Dedifferentiated amniotic fluid mesenchymal stem cell (primary cell): ENCODE data around the gene COG5.
"Not testable (repeated sequence)": the region's sequence is repeated elsewhere in the genome, so short reads cannot be mapped to it uniquely, and the experiment has no call there.

Experiments
- DNase-seq: peaks from one replicate; pipeline ENCODE4 v3.0.0-alpha.2; 2016; ENCODE audit errors: extremely low spot score

Gene COG5

DNA sequence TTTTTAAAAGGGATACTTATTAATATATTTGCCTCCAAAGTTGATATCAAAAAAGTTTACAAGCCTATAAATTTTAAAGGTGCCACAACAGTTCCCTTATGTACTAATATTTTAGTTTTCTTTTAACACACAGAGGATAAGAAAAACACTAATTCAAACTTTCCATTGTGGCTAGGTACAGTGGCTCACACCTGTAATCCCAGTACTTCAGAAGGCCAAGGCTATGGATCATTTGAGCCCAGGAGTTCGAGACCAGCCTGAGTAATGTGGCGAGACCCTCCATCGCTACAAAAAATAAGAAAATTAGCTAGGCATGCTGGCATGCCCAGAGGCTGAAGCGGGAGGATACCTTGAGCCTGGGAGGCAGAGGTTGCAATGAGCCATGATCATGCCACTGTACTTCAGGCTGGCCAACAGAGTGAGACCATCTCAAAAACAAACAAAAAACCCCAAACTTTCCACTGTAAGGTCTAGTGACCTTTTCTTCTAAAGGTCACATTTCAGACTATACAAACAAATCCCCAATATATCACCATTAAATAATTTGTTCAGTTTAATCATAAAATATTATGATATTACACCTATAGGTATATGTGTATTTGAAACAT lies 287.4 kb downstream of the COG5 start:
- DNase-seq = no peak

DNA sequence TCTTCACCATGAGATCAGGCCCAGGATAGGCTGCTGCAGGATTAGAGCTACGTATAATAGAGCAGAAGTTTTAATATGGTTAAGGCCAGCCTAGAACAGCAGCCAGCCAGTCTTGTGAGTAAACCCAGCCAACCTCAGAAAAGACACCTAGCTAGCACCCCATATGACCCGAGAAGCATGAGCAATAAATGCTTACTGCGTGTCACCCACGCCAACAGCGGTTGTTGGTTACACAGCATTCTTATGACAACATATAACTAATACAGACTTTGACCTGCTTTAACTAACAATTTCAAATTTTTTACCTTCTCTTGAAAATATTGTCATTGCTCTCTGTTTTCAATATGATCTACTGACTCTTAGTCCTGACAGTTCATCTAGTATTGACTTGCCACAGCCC lies 289.2 kb downstream of the COG5 start:
- DNase-seq = no peak

DNA sequence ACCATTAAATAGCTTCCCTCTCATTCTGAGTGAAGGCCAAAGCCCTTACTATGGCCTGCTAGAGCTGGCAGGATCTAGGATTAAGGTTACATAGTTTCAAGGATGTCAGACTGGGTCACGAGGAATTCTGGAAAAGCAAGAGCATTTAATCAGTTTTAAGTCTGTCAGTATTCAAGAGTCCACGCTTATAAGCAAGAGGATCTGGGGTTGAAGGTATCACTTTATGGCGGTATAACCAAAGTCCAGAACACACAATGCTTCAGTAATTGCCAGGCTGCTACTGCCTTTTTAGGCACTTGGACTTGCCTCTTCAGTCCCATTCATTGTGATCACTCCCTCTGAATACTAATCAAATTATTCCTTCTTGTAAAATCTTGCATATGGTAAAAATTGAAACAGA lies 293.9 kb downstream of the COG5 start:
- no peak for DNase-seq

DNA sequence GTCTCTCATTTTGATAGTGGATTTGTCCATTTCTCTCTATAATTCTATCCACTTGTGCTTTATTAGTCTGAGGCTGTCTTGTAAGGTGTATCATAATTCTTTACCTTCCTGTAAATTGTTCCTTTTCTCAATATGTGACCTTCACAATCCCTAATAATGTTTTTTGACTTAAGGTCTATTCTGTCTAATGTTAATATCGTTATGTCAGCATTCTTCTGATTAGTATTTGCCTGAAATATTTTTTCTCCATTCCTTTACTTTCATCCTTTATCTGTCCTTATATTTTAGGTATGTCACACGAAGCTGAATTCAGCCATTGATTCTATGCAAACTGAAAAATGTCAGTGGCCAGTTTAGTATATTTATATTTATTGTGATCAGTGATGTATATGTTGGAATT lies 295.1 kb downstream of the COG5 start:
- no peak for DNase-seq

DNA sequence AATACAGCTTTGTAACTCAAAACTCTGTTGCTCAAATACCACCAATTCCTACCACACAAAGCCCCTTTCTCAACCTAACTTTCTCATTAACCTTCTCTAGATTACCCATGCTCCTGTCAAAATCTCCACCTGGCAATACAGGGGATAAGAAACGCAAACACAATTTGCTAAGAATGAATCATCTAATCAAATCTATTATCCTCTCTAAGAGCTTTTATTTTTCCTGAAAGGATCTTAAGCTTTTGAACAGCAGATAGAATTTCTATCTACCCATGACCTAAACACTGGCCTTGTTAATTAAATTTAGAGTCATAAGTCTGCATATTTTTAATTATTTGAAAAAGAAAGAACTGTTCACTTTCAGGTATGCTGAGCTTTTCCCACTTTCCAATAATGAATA lies 296.6 kb downstream of the COG5 start:
- no peak for DNase-seq

DNA sequence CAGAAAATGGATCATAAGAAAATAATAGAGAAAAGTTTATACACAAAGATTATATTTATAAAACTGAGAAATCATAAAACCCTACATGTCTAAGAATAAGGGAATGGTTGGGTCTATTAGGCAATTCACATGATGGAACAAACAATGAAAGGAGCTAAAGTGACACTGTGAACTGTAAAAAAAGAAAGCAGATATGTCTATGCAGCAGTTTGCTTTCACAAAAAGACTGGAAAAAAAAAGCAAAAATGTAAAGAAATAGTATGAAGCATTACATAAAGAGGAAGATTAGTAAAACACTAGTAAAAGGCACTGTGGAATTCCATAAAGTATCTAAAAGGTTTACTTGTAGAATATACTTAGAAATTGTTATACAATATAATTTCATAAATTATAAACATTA lies 299.0 kb downstream of the COG5 start:
- DNase-seq = no peak

DNA sequence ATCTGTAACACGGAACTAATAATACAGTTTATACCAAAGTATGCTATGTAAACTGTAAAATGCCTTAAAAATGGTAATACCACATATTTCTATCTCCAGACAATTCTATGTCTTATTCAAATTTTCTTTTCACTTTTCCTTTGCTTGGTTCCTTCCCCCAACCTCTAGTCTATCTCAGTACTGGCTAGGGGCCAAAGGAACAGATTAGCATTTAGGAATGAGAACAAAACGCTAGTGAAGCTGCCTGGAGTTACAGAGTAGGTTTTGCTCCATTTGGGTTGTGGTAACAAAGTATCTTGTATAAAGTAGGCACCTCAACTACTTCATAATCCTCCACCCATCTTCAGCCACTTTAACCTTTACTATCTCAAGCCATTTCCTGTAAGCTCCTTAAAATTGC lies 300.9 kb downstream of the COG5 start:
- no peak for DNase-seq

DNA sequence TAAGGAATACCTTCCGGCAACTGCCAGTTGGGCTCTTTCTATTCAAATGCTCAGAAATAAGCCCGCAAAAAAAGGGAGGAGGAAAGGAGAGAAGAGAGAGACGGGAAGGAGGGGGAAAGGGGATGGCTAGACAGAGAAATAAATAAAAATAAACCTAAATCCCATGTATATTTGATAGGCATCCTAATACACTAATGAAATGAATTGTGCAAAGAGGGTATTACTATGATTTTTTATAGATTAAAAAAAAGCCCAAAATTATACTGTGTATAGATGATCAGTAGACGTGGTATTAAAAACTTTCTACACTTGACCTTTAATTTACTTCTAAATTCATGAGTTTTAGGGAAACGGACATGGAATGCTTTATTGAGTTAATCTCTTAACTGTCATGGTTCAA lies 305.0 kb downstream of the COG5 start:
- DNase-seq = no peak

DNA sequence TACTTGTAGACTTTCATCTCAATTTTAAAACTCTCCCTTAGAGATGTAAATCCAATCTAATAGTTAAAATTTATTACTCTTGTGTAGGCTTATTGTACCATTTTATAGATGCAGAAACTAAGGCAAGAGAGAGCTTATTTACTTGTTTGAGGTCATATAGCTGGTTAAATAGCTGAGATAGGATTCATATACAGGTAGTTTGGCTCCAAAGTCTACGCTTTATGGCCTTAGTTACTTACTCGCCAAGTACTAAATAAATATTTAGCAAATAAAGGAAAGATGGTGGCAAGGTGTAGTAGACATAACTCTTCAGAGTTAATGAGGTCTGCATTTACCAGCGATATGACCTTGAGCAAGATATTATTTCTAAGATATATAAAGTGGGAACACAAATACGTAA lies 308.1 kb downstream of the COG5 start:
- no peak for DNase-seq

DNA sequence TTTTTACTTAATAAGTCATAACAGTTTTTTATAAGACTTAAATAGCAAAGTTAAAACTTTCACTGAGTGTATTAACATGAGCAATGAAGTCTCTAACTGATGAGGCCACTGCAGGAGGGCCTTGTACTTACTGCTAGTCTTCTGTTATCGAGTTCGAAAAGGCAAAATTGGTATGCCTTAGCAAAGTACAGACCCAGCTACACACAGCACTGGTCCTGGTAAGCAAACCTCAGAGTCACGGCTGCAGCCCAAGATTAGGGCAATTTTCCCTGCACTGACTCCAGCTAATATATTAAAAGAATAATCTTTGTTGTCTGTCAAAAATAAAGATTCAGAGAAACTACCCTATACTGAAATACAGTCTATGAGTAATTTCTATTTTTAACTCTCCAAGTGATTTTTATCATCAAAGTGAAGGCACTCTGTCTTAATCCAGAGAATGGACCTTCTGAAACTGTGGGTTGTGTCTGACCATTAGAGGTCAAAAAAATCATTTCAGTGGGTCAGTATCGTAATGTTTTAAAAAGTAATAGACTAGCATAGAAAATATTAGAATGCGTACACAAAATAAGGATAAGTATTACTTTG lies 309.2 kb downstream of the COG5 start:
- DNase-seq = no peak

DNA sequence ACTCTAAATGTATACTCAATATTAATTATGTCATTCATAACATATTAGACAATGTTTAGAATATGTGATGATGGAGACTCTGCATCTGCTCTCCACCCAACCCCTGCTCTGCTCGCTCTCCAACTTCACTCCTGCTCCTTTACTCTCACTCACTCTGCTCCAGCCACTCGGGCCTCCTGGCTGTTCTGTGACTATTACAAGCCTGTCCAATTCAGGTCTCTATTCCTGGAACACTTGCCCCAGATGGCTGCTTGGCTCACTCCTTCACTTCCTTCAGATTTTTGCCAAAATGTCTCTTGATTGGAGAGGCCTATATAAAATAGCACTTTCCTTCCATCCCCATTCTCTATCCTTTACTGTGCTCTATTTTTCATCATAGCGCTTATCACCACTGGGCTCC lies 310.1 kb downstream of the COG5 start:
- no peak for DNase-seq

DNA sequence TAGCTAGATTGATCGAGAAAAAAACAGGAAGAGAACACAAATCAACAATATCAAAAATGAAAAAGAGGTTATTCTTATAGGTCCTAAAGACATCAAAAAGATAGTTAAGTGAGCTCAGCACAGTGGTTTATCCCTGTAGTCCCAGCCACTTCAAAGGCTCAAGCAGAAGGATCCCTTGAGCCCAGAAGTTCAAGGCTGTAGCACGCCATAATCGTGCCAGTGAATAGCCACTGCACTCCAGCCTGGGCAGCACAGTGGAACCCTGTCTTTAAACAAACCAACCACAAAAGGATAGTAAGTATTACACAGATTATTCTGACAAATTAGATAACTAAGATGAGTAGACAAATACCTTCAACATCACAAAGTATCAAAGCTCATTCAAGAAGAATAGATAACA lies 311.8 kb downstream of the COG5 start:
- no peak for DNase-seq

DNA sequence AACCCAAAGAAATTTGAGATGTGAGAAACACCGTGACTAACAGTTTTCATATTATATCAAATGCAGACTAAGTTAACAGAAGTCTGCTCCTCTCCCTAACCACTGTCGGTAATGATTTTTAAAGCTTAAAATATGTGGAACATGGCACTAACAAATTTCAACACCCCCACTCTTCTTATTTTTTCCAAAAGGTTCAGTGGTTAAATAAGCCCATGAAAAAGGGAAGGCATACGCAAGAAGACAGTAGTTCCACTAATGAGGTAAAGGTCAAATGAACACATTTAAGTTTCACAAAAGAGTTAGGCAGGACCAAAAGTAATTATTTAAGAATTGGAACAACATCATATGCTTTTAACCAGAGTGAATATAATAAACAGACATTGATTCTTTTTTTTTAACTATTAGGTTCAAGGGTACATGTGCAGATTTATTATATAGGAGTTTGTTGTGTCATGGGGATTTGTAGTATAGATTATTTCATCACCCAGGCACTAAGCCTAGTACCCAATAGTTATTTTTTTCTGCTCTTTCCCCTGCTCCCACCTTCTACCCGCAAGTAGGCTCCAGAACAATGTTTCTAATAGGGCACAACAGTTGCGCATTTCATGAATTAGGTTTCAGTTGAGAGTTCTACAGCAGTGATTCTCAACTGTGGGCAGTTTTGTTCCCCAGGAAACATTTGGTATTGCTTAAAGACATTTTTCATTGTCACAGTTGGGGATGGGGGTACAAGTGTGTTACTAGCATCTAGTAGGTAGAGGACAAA lies 315.0 kb downstream of the COG5 start:
- no peak for DNase-seq

DNA sequence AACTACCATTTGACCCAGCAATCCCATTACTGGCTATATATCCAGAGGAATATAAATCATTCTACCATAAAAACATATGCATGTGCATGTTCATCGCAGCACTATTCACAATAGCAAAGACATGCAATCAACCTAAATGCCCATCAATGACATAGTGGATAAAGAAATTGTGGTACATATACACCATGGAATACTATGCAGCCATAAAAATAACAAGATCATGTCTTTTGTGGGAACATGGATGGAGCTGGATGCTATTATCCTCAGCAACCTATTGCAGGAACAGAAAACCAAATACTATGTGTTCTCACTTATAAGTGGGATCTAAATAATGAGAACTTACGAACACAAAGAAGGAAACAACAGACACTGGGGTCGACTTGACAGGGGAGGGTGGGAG lies 316.9 kb downstream of the COG5 start:
- DNase-seq = not testable (repeated sequence)

DNA sequence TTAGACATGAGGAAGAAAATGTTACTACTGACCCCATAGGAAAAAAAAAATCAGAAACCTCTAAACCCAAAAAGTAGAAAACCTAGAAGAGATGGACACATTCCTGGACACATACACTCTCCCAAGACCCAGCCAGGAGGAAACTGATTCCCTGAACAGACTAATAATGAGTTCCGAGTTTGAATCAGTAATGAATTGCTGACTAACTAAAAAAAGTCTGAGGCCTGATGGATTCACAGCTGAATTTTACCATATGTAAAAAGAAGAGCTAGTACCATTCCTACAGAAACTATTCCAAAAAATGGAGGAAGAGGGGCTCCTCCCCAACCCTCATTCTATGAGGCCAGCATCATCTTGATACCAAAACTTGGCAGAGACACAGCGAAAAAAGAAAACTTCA lies 319.1 kb downstream of the COG5 start:
- no peak for DNase-seq

DNA sequence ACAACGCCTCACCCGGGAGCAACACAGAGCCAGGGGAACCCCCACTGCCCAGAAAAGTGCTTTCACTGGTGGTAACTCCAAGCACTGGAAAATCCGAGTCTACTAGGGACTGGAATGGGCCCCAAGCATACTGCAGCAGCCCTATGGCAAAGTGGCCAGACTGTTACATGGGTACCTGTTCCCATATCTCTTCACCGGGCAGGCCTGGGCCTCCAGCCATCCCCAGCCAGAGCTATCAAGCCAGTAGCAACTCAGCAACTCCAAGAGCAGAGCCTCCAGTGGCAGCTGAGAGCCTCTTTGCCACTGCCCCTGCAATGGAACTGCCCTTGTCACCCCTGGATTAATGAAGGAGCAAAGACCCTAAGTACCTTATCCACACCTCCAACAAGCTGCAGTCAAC lies 321.5 kb downstream of the COG5 start:
- DNase-seq = no peak

DNA sequence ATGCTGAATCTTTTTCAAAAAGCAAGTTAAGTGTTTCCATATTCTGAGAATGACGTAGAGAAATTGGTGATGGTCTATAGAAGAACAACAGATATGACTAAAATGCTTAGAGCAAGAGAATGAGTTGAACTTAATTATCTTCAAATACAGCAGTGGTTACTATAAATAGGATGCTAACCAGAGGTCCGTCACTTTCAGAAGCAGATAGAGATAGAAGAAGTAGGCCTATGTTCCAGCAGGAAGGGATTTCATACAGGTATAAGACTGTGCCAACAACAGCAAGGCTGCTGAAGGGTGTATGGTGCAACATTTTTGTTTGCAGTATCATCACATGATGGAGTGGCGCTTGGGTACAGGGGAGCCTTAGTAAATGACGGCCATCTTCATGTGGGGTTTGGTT lies 326.3 kb downstream of the COG5 start:
- DNase-seq = no peak

DNA sequence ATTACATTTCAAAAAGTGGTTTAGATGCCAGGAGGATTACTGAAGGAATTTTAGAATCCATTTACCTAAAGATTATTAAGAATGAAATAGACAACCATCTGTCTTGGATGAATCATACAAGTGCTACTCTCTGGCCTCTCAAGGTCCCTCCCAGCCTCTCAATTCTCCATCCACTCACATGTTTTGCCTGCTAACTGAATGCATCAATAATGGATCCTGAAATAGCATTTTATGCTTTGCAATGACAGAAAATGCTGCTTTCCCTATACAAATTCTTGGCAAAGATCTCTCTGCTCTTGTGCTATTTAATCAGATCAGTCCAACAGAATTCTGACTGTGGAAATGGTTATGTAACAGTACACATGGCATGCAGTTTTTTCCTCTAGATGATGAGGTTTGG lies 326.9 kb downstream of the COG5 start:
- peak; percentile 18 for DNase-seq

DNA sequence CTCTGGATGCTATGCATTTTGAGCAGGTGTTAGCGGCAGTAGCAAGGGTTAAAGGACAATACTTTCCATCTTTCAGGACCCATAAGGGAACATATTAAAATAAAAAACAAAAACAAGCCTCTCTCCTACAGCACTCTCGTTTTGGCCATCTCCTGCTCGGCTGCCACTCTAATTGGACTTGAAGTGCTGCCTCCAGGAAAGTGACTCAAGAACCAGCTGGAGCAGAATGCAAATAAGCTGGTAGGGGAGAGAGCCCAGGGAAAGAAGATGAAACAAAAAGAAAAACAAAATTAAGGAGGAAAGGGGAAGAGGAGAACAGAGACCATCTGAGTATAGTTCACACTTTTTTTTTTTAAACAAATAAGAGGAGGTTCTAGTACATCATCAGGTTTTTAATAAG lies 329.3 kb downstream of the COG5 start:
- DNase-seq = no peak

DNA sequence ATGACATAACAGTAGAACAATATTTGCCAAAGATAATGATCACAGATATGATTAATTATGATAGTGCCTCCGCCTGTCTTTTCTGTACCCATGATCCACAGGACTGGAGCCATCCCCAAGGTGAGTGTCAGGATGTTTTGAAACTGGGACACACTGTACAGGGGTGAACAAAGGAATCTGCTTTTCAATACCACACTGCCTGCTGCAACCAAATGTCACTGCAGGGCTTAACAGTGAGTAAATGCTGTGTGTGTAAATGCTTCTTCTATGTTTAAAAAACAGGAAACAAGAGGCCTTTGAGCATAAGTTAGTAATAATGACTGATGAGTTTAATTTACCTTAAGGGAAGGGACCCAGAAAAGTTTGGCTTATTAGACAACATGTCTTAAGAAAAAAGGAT lies 329.7 kb downstream of the COG5 start:
- DNase-seq = no peak

DNA sequence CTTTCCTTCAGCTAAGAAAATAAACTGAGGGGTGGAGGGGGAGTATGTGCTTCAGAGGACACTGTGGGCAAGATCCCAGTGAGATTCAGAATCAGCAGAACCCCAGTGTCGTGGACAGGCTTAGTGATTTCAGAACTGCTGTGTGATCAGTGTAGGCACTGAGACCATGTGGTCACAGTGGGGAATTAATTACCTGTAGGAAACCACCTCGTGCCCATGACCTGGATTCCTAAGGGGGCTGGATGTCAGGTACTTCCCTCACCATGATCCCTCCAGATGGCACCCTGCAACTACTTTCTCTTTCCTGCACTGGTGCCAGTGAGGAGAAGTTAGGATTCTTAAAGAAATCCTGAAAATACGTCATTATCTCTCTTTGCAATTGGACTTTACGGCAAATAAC lies 330.5 kb downstream of the COG5 start:
- no peak for DNase-seq

DNA sequence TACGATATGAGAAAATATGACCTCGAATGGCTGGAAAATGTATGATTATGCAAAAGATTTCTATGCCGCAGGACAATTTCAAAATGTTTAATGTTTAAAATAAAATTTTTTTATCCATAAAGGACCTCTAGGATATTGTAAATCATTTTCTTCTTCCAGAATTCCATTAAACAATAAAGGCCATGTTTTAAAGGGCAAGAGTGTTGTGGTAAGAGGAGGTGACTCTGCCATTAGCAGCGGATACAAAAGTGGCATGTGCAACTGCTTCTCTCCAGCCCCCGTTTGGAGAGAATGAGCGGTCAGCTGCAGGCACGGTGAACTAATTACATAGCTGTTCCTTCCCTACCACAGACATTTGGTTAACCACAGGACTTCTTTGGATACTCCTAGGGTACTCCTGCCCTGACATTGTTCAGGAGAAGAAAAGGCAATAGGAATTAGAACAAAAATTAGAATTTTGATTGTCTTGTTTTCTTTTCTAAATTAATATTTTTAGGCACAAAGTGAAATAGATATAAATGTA lies 331.1 kb downstream of the COG5 start:
- DNase-seq = no peak

DNA sequence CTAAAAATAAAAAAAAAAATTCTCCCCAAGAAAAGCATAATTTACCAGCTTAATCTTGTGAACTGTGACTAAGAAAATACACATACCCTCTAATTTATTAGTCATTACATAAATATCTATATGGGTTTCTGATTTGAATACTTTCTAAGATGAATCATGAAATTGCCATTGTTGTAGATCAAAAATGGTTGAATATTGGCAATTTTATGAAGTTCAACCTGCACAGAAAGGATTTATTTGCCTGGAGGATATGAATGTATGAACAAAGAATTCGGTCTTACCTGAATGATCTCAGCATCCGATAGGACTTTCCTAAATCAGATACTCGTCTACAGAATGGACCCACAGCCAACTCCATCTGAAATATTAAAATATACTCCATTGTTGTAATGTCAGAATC lies 333.4 kb downstream of the COG5 start:
- no peak for DNase-seq
